ENCODE results near the gene IL10.

IL10 gene

DNA sequence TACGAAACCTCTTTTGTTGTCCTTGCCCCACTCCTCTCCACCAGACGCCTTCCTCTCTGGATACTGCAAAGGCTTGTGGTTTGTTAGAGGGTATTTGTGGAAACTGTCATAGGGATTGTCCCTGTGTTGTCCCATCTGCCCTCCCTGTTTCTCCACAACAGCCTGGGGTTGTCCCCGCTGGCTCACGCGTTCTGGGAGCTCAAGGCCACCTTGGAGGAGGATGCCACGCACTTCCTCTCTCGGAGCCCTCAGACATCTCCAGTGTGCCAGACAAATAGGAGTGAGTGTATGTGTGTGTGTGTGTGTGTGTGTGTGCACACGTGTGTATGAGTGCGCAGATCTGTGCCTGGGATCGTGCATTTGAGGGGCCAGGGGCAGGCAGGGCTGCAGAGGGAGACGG, 39.3 kb downstream of the IL10 start:
- DNase-seq, result no peak

GRCh38 chr1:206732508-206732907, 39.8 kb downstream of the IL10 start:
- DNase-seq, result no peak

- DNase-seq, result no peak
Measured at GRCh38 chr1:206729507-206729906, 42.8 kb downstream of the IL10 start.

- no peak for DNase-seq
Measured at GRCh38 chr1:206729050-206729449, 43.2 kb downstream of the IL10 start.

DNA sequence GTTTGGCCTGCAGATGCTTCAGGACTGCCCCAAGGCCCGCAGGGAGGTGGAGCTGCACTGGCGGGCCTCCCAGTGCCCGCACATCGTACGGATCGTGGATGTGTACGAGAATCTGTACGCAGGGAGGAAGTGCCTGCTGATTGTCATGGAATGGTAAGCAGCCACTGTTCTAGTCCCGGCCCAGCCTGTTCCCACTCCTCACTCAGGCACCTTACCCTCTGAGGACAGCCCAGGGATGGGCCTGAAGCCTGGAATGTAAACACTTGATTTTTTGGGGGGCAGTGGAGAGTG, 43.7 kb downstream of the IL10 start:
- DNase-seq, result no peak

DNA sequence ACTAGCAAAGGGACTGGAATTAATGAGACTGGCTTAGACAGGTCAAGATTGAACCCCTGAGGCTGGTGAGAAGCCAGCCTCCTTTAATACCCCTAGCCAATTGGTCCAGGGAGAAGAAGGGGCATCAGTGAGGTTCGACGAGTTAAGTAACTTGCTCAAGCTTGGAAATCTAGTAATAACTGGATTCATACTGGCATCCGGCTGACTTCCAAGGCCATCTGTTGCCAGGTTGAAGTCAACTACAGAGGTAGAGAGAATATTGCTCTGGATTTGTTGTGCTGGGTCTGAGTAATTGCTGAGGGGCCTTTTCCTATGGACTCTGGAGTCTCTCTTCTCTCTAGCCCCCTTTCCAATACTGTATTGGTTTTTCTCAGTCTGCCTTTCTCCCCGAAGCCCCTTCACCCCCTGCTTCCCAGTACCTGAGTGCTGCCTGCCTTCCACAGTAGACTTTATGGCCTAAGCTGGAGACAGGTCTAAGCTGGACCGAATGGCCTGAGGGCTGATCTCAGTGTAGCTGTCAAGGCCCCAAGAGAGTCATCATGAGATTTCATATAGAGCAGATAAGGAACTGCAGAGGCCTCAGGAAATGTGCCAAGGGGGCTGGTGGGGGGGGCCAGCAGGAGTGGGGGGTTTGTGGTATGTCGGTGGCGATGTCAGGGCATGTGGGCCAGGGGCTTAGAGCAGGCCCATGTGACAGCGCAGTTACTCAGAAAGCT, 44.2 kb downstream of the IL10 start:
- no peak for DNase-seq

- peak; percentile 70 for DNase-seq
Measured at GRCh38 chr1:206725109-206725963, 47.0 kb downstream of the IL10 start.

DNA sequence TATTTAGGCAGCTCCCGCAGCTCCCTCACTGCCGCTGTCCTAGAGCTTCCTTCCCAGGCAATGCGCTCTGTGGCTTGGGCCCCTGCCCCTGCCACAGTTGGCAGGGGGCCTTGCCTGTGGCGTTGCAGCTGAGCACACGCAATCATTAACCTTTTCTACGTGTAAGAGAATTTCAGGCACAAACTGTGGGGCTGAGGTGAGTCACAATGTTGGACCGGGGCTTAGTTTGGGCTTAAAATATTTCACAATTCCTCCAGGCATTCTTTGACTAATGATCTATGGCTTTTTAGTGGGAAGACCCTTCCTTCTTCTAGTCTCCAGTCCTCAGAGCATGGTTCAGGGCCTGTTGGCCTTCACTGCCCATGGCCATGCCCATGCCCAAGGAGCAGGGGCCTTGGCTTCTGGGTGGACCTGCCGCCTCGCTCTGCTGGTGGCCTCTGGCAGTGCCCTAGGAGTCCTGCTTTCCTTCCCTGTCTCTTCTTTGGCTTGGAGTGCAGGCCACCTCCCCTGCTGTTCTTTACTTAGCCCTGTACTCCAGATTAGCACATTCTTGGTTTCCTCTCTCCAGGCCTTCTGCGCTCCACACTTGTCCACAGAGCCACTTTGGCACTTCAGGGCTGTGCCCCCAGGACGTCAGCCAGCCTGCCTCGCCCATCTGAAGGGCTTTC, 48.4 kb downstream of the IL10 start:
- DNase-seq, result no peak

- no peak for DNase-seq
Measured at GRCh38 chr1:206723462-206723804, 48.9 kb downstream of the IL10 start.

GRCh38 chr1:206722751-206723461, 49.4 kb downstream of the IL10 start:
- no peak for DNase-seq

GRCh38 chr1:206721454-206721853, 50.8 kb downstream of the IL10 start:
- DNase-seq, result no peak

DNA sequence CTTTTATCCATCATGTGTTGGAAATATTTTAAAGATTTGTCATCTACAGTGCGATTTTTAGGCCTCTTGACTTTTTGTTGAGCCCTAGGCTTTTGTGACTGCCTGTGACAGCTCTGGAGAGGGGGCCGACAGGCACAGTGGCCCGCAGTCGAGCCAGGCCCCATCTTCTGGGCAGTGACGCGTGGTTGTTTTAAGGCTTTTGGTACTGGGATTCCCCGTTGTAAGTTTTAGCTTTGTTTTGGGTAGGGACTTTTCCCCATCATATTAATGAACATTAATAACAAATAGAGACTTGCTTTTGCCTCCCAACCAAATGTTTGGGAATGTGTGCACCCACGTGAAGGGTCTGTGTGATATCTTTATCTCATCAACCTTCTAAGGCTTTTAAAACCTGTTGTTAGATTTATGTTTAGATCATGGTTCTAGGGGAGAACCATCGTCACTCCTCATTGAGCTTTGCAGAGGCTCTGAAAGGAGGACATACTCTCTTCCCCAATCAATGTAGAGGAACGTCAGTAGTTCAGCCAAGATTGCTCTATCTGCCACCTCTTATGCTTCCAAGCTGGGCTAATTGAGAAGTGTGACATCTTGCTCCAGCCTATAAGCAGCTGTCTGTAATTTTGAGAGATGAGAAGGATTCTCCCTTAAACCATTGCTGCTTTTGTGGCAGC, 53.0 kb downstream of the IL10 start:
- DNase-seq, result no peak

- DNase-seq, result no peak
Measured at GRCh38 chr1:206717674-206717989, 54.7 kb downstream of the IL10 start.

Measured in activated CD4-positive, alpha-beta T cell treated with anti-CD3 and anti-CD28 coated beads, Interleukin-2, Interleukin-6, amounts not matched to agents 100 ng/mL and 50 ng/mL, durations not matched to agents 16 hours and 8 hours (primary cell).